Neural progenitor cell (in vitro differentiated cells): Measurements from ENCODE around the gene BCAP31. TPM values are rescaled to one million over a fixed set of nuclear protein-coding genes. Genes with fewer than 3 reads are reported as not detected.

Experiments used
- DNase-seq: peaks from one replicate; pipeline ENCODE4 v3.0.0-alpha.2; 2016; ENCODE audit warnings: low spot score
- H2AFZ ChIP-seq: fragments of 200-600 bp; sonication (generic); replicated peaks from 2 replicates; pipeline ENCODE4 v1.6.1; 2016; ENCODE audit warnings: antibody characterized with exemption
- H3F3A ChIP-seq: fragments of 200-600 bp; sonication (generic); 2 replicates; pipeline ENCODE4 v1.6.1; 2016; ENCODE audit warnings: antibody characterized with exemption, low read depth
- H3K27ac ChIP-seq: fragments of 200-600 bp; sonication (generic); 2 replicates; pipeline ENCODE4 v1.5.1; 2016; ENCODE audit warnings: mild to moderate bottlenecking
- H3K27me3 ChIP-seq: fragments of 200-600 bp; sonication (generic); 2 replicates; pipeline ENCODE4 v1.6.1; 2016; ENCODE audit warnings: mild to moderate bottlenecking, moderate library complexity
- H3K36me3 ChIP-seq: fragments of 200-600 bp; sonication (generic); 2 replicates; pipeline ENCODE4 v1.5.1; 2016
- H3K4me1 ChIP-seq: fragments of 200-600 bp; sonication (generic); 2 replicates; pipeline ENCODE4 v1.6.1; 2016; ENCODE audit warnings: mixed run types
- H3K4me2 ChIP-seq: fragments of 200-600 bp; sonication (generic); 2 replicates; pipeline ENCODE4 v1.6.1; 2016
- H3K4me3 ChIP-seq: fragments of 200-600 bp; sonication (generic); 2 replicates; pipeline ENCODE4 v1.5.1; 2016
- H3K79me2 ChIP-seq: fragments of 200-600 bp; sonication (generic); 2 replicates; pipeline ENCODE4 v1.6.1; 2016; ENCODE audit warnings: low read depth
- H3K9ac ChIP-seq: fragments of 200-600 bp; sonication (generic); 2 replicates; pipeline ENCODE4 v1.6.1; 2016
- H3K9me3 ChIP-seq: fragments of 200-600 bp; sonication (generic); 2 replicates; pipeline ENCODE4 v1.5.1; 2016; ENCODE audit warnings: low read depth
- H4K20me1 ChIP-seq: fragments of 200-600 bp; sonication (generic); 2 replicates; pipeline ENCODE4 v1.6.1; 2016; ENCODE audit warnings: low read depth
- H3K27ac Mint-ChIP-seq: 3 replicates; pipeline ENCODE4 v1.8.0; 2021; ENCODE audit warnings: mixed read lengths
- H3K27me3 Mint-ChIP-seq: 2 replicates; pipeline ENCODE4 v1.8.0; 2022; ENCODE audit warnings: low read depth, mild to moderate bottlenecking, inconsistent platforms, moderate library complexity, mixed read lengths; ENCODE audit not compliant: insufficient read depth
- H3K36me3 Mint-ChIP-seq: 3 replicates; pipeline ENCODE4 v1.8.0; 2021; ENCODE audit warnings: mixed read lengths
- H3K4me1 Mint-ChIP-seq: 3 replicates; pipeline ENCODE4 v1.8.0; 2021; ENCODE audit warnings: mixed read lengths
- H3K4me3 Mint-ChIP-seq: 3 replicates; pipeline ENCODE4 v1.8.0; 2021; ENCODE audit warnings: mild to moderate bottlenecking, moderate library complexity, mixed read lengths
- H3K9me3 Mint-ChIP-seq: 3 replicates; pipeline ENCODE4 v1.8.0; 2020; ENCODE audit warnings: mixed read lengths
- CTCF ChIP-seq: fragments of 200-600 bp; sonication (generic); IDR thresholded peaks from 2 replicates; pipeline ENCODE4 v1.5.1; 2017; ENCODE audit warnings: antibody characterized with exemption, mild to moderate bottlenecking
- EZH2 ChIP-seq: fragments of 200-600 bp; sonication (generic); IDR thresholded peaks from 2 replicates; pipeline ENCODE4 v1.6.1; 2017; ENCODE audit warnings: antibody characterized with exemption, mild to moderate bottlenecking, moderate library complexity
- EZH2phosphoT487 ChIP-seq: fragments of 200-600 bp; sonication (generic); IDR thresholded peaks from 2 replicates; pipeline ENCODE4 v1.6.1; 2017; ENCODE audit warnings: antibody characterized with exemption
- total RNA-seq: library from RNA; depleted of rRNA; stranded (reverse); fragments of >200 nt; gene quantifications from 2 replicates; pipeline ENCODE4 v1.2.3, GENCODE V29; 2015; ENCODE audit warnings: low replicate concordance

The BCAP31 gene
- total RNA-seq, 1 donor from 2014 or later = 52.5 TPM

- peaks cover 3% of the 10 kb centered on the region for H3K27me3 Mint-ChIP-seq
- H2AFZ ChIP-seq = no peak overlapping the region
- peaks cover 8% of the 10 kb centered on the region for H3K4me1 Mint-ChIP-seq
- H3K27me3 ChIP-seq = no peaks in the 10 kb centered on the region
- H3K79me2 ChIP-seq = peaks cover 10% of the 10 kb centered on the region
- peaks cover 3% of the 10 kb centered on the region for H3K4me1 ChIP-seq
- H3K4me3 Mint-ChIP-seq = no peak overlapping the region
- peaks cover 2% of the 10 kb centered on the region for H3K36me3 Mint-ChIP-seq
- no peak for DNase-seq
- H4K20me1 ChIP-seq = no peaks in the 10 kb centered on the region
- no peak overlapping the region for H3K4me2 ChIP-seq
- peaks cover 32% of the 10 kb centered on the region for H3F3A ChIP-seq
- H3K27ac Mint-ChIP-seq = no peak overlapping the region
- no peaks in the 10 kb centered on the region for H3K9me3 ChIP-seq
- H3K27ac ChIP-seq = no peak overlapping the region
- TF ChIP-seq EZH2phosphoT487 (no peak), EZH2 (no peak), CTCF (no peak)
- H3K4me3 ChIP-seq = no peak overlapping the region
- no peak overlapping the region for H3K9ac ChIP-seq
- peaks cover 25% of the 10 kb centered on the region for H3K9me3 Mint-ChIP-seq
- no peaks in the 10 kb centered on the region for H3K36me3 ChIP-seq
Observed at GRCh38 chrX:153681175-153681574, 43.0 kb downstream of the BCAP31 start.

GRCh38 chrX:153674219-153674851 lies 49.9 kb downstream of the BCAP31 start:
- Histone ChIP-seq H3K4me2 (peak overlapping the region; percentile 41), H3K4me3 (peak overlapping the region; percentile 22), H3K9ac (no peak overlapping the region), H3F3A (no peaks in the 10 kb centered on the region), H2AFZ (no peak overlapping the region), H3K27ac (no peak overlapping the region), H3K79me2 (no peaks in the 10 kb centered on the region), H3K4me1 (peaks cover 5% of the 10 kb centered on the region), H4K20me1 (no peaks in the 10 kb centered on the region), H3K36me3 (no peaks in the 10 kb centered on the region), H3K27me3 (no peaks in the 10 kb centered on the region), H3K9me3 (no peaks in the 10 kb centered on the region)
- Mint-ChIP-seq H3K27me3 (peaks cover 11% of the 10 kb centered on the region), H3K4me1 (peaks cover 15% of the 10 kb centered on the region), H3K27ac (peak overlapping the region; percentile 80), H3K36me3 (no peaks in the 10 kb centered on the region), H3K9me3 (peaks cover 28% of the 10 kb centered on the region), H3K4me3 (peak overlapping the region; percentile 70)
- TF ChIP-seq EZH2 (no peak), EZH2phosphoT487 (no peak), CTCF (no peak)
- peak; percentile 69 for DNase-seq

- Histone ChIP-seq H3K9ac (no peak within 1 kb of the TSS), H3K36me3 (no peaks in the 10 kb centered on the region), H3K9me3 (no peaks in the 10 kb centered on the region), H3F3A (no peaks in the 10 kb centered on the region), H3K4me2 (peak within 1 kb of the TSS; percentile 63), H3K27ac (no peak within 1 kb of the TSS), H3K4me3 (peak within 1 kb of the TSS; percentile 33), H3K79me2 (no peaks in the 10 kb centered on the region), H4K20me1 (no peaks in the 10 kb centered on the region), H3K27me3 (no peaks in the 10 kb centered on the region), H3K4me1 (peaks cover 5% of the 10 kb centered on the region), H2AFZ (no peak within 1 kb of the TSS)
- Mint-ChIP-seq H3K27ac (peak within 1 kb of the TSS; percentile 80), H3K36me3 (no peaks in the 10 kb centered on the region), H3K9me3 (peaks cover 25% of the 10 kb centered on the region), H3K4me3 (peak within 1 kb of the TSS; percentile 70), H3K4me1 (peaks cover 15% of the 10 kb centered on the region), H3K27me3 (peaks cover 11% of the 10 kb centered on the region)
- DNase-seq = peak; percentile 67
- TF ChIP-seq EZH2 = no peak
- no peak for TF ChIP-seq EZH2phosphoT487
- no peak for TF ChIP-seq CTCF
Observed at GRCh38 chrX:153673428-153674218, 50.6 kb downstream of the BCAP31 start, which contains the start of gene PNCK. TSS of gene PNCK (minus strand) at chrX:153673813. CDS start at chrX:153673076, 737 bp downstream.
